Right lobe of liver (tissue), 6 donors: Measurements from ENCODE around the gene LRP1. TPM values are rescaled to one million over a fixed set of nuclear protein-coding genes. Genes with fewer than 3 reads are reported as not detected.
A peak's percentile ranks its signal among the peaks of the same experiment; 100 is the strongest.

Experiments
- ATAC-seq, 4 donors: fragments of 200-7000 bp; cut with Tn5 transposase; one replicate each; pipeline ENCODE4 v1.9.1; 2020; ENCODE audit warnings: mild to moderate bottlenecking in 4 of 4, moderate library complexity in 4 of 4
- DNase-seq, 3 donors: peaks; one replicate each; pipeline ENCODE4 v3.0.0-alpha.2; 2020
- H3K27ac ChIP-seq, 3 donors: fragments of 200-600 bp; one replicate each; pipeline ENCODE4 v1.8.0; 2022
- H3K27me3 ChIP-seq, 2 donors: fragments of 200-600 bp; one replicate each; pipeline ENCODE4 v1.8.0; 2022
- H3K36me3 ChIP-seq, 4 donors: fragments of 200-600 bp; sonication (generic) in 1 of 4; one replicate each; pipeline versions ENCODE4 v1.5.1 to v1.8.0; 2017 to 2022; ENCODE audit warnings: control low read depth in 1 of 4
- H3K4me1 ChIP-seq, 4 donors: fragments of 200-600 bp; sonication (generic) in 1 of 4; one replicate each; pipeline versions ENCODE4 v1.5.1 to v1.8.0; 2017 to 2022; ENCODE audit warnings: control low read depth in 1 of 4
- H3K4me3 ChIP-seq, 3 donors: fragments of 200-600 bp; one replicate each; pipeline ENCODE4 v1.8.0; 2022
- H3K9me3 ChIP-seq, 4 donors: fragments of 200-600 bp; sonication (generic) in 1 of 4; one replicate each; pipeline versions ENCODE4 v1.5.1 to v1.8.0; 2017 to 2022; ENCODE audit warnings: control low read depth in 1 of 4
- CTCF ChIP-seq, 4 donors: fragments of 200-600 bp in 3 of 4; fragments of 450-650 bp in 1 of 4; IDR thresholded peaks; one replicate each; pipeline versions ENCODE4 v1.5.1 to v1.8.0; 2016 to 2022; ENCODE audit warnings: antibody characterized with exemption in 4 of 4, mild to moderate bottlenecking in 2 of 4
- POLR2A ChIP-seq: fragments of 450-650 bp; IDR thresholded peaks from one replicate; pipeline ENCODE4 v1.6.1; 2017; ENCODE audit warnings: antibody characterized with exemption, mild to moderate bottlenecking
- WGBS: methylation state at CpG from one replicate; pipeline ENCODE4 v1.1.6; 2018; ENCODE audit warnings: low coverage, low lambda C conversion rate; ENCODE audit not compliant: insufficient coverage; ENCODE audit errors: missing lambda C conversion rate; 5-methylcytosine and 5-hydroxymethylcytosine counted together
- intact Hi-C, 2 donors: fragments of 100-400 bp; cut with DNase I; formaldehyde crosslinking; loops; one replicate each; pipeline versions ENCODE4 v1.11.2 to v1.14.1; 2022
- total RNA-seq, 6 experiments: library from RNA; depleted of rRNA in 2 of 6; stranded (reverse); fragments of >200 nt in 2 of 6; fragmentation: NEBNext Ultra II Directional in 3 of 6; extraction: Animal tissue kit (Norgen Biotek cat#: 25700) in 3 of 6; gene quantifications; one replicate each; pipeline versions ENCODE4 v1.1.0 to v1.2.4, GENCODE V29; 2016 to 2023
- donor health status: DM: no; HTN: yes; CAD: no.
- donor health status: DM: no; HTN: no; CAD: no.
- donor health status: DM: no; HTN: no; CAD: no.
- donor health status: DM: no; HTN: yes; CAD: no.
- donor health status: DM: no; HTN: yes; CAD: no.

LRP1 gene
- total RNA-seq, 6 experiments from 2014 or later, result 268 to 387 (median 301) TPM

GRCh38 chr12:57093415-57094207 lies 34.7 kb upstream of the LRP1 start:
- TF ChIP-seq CTCF (IDR thresholded peaks at IDR 0.05) (peak; percentile 44 to 54 (median 46)), POLR2A (no peak)
- H3K4me3 ChIP-seq, result no peak overlapping the region
- DNase-seq (peak; percentile 55 to 75 (median 64)), ATAC-seq (peak in 3 of 4 donors; percentile 2 to 60 (median 2))
- intact Hi-C loops, result no loop called here
- peak overlapping the region in 2 of 3 donors; percentile 6 to 37 for H3K27ac ChIP-seq
- H3K9me3 ChIP-seq, result no peaks in the 10 kb centered on the region
- peaks cover 0 to 14% (median 5%) of the 10 kb centered on the region in 4 donors for H3K4me1 ChIP-seq
- peaks cover 0 to 64% (median 22%) of the 10 kb centered on the region in 4 donors for H3K36me3 ChIP-seq
- H3K27me3 ChIP-seq, result no peaks in the 10 kb centered on the region
- WGBS, result 32% methylated on average over 2 of the region's 24 CpGs

DNA sequence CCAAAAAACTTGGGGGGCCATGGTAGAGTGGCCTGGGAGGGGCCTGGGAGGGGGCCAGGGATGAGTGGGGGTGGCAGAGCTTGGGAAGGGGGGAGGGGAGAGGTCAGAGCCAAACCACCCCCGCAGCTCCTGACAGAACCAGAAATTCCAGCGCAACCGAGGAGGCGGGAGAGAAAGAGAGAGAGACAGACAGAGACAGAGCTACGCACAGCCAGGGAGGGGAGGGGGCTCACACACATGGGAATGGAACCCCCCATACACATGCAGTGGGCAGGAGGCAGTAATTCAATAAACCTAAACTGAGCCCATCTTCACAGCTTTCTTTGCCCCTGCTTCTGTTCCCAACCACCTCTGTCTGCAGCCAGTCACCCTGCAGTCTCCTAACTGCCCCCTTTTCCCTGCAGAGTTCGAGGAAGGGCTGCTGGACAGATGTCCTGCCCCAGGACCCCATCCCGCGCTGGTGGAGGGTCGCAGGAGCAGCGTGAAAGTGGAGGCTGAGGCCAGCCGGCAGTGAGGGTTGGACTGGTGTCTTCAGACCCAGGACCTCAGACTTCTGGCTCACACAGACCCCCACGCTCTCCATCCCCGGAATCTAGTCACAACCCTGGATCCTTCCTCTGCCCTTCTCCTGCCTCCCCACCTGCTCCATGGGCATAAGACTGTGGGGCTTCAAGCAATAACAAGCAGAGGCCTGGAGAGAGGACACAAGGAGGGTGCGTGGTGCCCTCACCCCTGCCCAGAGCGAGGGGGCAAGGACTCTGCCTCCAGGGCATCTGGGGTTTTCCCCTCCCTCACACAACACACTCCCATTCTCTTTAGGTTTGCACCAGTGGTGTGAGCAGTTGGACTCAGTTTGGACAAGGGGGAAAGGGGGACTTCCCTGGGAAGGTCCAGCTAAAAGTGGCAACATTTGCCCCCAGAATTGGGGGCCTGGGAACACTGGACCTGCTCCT lies 33.8 kb upstream of the LRP1 start:
- WGBS, result 23% methylated on average over 8 of the region's 15 CpGs
- Histone ChIP-seq H3K36me3 (peaks cover 0 to 73% (median 24%) of the 10 kb centered on the region in 4 donors), H3K27me3 (no peaks in the 10 kb centered on the region), H3K4me1 (peaks cover 0 to 14% (median 5%) of the 10 kb centered on the region in 4 donors), H3K27ac (peak overlapping the region; percentile 6 to 18 (median 16)), H3K9me3 (no peaks in the 10 kb centered on the region), H3K4me3 (no peak overlapping the region)
- ATAC-seq (no peak), DNase-seq (peak in 1 of 3 donors; percentile 41)
- no peak for TF ChIP-seq POLR2A
- no peak for TF ChIP-seq CTCF (IDR thresholded peaks at IDR 0.05)
- intact Hi-C loops, result no loop called here

DNA sequence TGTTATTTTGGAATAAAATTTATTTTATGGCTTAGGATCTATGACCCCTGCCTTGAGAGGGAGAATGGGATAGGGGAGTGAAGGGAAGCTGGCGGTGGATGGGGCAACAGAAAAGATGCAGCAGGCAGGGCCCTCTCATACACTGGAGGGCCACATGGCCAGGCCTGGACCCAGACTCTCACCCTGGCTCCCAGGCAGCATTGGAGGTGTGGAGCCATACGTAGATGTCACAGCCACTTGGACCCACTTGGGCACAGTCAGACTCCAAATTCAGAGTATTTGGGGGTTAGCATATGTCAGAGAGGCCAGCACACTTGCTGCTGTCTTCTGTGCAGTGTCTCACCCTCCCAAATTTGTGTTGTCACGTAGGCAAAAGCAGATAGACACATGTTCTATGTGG lies 32.8 kb upstream of the LRP1 start:
- Histone ChIP-seq H3K9me3 (no peaks in the 10 kb centered on the region), H3K27me3 (no peaks in the 10 kb centered on the region), H3K36me3 (peaks cover 0 to 82% (median 28%) of the 10 kb centered on the region in 4 donors), H3K4me1 (peaks cover 0 to 11% (median 3%) of the 10 kb centered on the region in 4 donors), H3K27ac (no peak overlapping the region), H3K4me3 (no peak overlapping the region)
- DNase-seq (no peak), ATAC-seq (no peak)
- WGBS, result 86% methylated on average over 2 of the region's 3 CpGs
- TF ChIP-seq POLR2A (no peak), CTCF (IDR thresholded peaks at IDR 0.05) (no peak)
- intact Hi-C loops, result no loop called here

DNA sequence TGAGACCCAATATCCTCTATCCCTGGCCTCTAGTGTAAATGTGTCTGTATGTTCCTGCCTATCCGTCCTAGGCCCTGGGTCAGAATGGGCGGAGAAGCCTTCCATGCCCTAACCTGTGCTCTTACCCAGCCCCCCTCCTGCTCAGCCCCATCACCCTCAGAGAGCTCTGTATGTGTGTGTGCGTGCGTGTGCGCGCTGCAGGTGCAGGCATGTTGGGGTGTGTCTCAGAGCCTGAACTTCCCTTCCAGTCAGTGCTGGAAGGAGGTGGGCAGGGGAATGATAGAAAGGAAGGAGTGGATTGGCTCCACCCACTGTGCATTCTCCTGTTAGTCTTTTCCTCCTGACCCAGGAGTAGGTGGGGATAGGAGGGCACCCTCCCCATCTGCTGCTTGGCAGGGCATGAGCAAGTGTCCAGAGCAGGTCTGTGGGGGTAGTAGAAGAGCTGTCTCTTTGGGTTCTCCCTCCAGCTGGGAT lies 32.1 kb upstream of the LRP1 start:
- peaks cover 0 to 88% (median 26%) of the 10 kb centered on the region in 4 donors for H3K36me3 ChIP-seq
- TF ChIP-seq POLR2A, result no peak
- TF ChIP-seq CTCF (IDR thresholded peaks at IDR 0.05), result no peak
- H3K27me3 ChIP-seq, result no peaks in the 10 kb centered on the region
- ATAC-seq, result peak in 2 of 4 donors; percentile 1 to 4
- H3K4me3 ChIP-seq, result no peak overlapping the region
- H3K27ac ChIP-seq, result no peak overlapping the region
- no peaks in the 10 kb centered on the region for H3K9me3 ChIP-seq
- peaks cover 0 to 9% (median 0%) of the 10 kb centered on the region in 4 donors for H3K4me1 ChIP-seq
- peak in 1 of 3 donors; percentile 46 for DNase-seq
- 87% methylated on average over 6 of the region's 6 CpGs for WGBS
- intact Hi-C loops, result no loop called here
